MCF 10A (cell line): ENCODE measurements around the gene LRRIQ4. TPM values are rescaled to one million over a fixed set of nuclear protein-coding genes. Genes with fewer than 3 reads are reported as not detected.

Experiments used
- Bru-seq: library from RNA; stranded (reverse); fragments of 400-500 nt; gene quantifications from one replicate; lab custom pipeline; 2021; lab: Mats Ljungman, UMichigan
- BruChase-seq, 2 experiments: library from RNA; stranded (reverse); fragments of 400-500 nt; gene quantifications; one replicate each; lab custom pipeline; 2021; lab: Mats Ljungman, UMichigan
- BruUV-seq: library from RNA; stranded (reverse); fragments of 400-500 nt; replicated peaks from 2 replicates; lab custom pipeline; 2021; lab: Mats Ljungman, UMichigan
- CTCF ChIA-PET: fragments of 300-600 bp; sonication (Branson Sonifier 250); formaldehyde crosslinking; extraction: SDS; loops from one replicate; lab custom pipeline; 2021; ENCODE audit warnings: antibody characterized with exemption, inconsistent platforms; lab: Yijun Ruan, JAX
- POLR2A ChIA-PET: fragments of 300-600, 350-650 bp; sonication (Branson Sonifier 250); formaldehyde crosslinking; extraction: SDS; loops from one replicate; lab custom pipeline; 2020; ENCODE audit warnings: antibody characterized with exemption, inconsistent platforms; lab: Yijun Ruan, JAX
- DNase-seq: peaks from one replicate; pipeline ENCODE4 v3.0.0-alpha.2; 2018; ENCODE audit not compliant: unreplicated experiment
- H3K27ac Mint-ChIP-seq: one replicate; pipeline ENCODE4 v1.8.0; 2022; ENCODE audit warnings: mild to moderate bottlenecking, low read depth, mixed read lengths; ENCODE audit not compliant: unreplicated experiment
- H3K27me3 Mint-ChIP-seq: one replicate; pipeline ENCODE4 v1.8.0; 2022; ENCODE audit warnings: mixed read lengths; ENCODE audit not compliant: insufficient read depth, unreplicated experiment
- H3K36me3 Mint-ChIP-seq: one replicate; pipeline ENCODE4 v1.8.0; 2022; ENCODE audit warnings: mild to moderate bottlenecking, moderate library complexity, mixed read lengths; ENCODE audit not compliant: insufficient read depth, unreplicated experiment
- H3K4me1 Mint-ChIP-seq: one replicate; pipeline ENCODE4 v1.8.0; 2022; ENCODE audit warnings: mixed read lengths; ENCODE audit not compliant: insufficient read depth, unreplicated experiment
- H3K4me3 Mint-ChIP-seq: one replicate; pipeline ENCODE4 v1.8.0; 2022; ENCODE audit warnings: mild to moderate bottlenecking, moderate library complexity, mixed read lengths; ENCODE audit not compliant: unreplicated experiment
- H3K9me3 Mint-ChIP-seq: one replicate; pipeline ENCODE4 v1.8.0; 2022; ENCODE audit warnings: mixed read lengths; ENCODE audit not compliant: unreplicated experiment
- CTCF ChIP-seq: fragments of 200-600 bp; IDR thresholded peaks from one replicate; pipeline ENCODE4 v1.8.0; 2022; ENCODE audit warnings: antibody characterized with exemption, mild to moderate bottlenecking; ENCODE audit not compliant: unreplicated experiment
- intact Hi-C: fragments of 100-400 bp; cut with micrococcal nuclease; formaldehyde crosslinking; loops from 2 replicates; pipeline ENCODE4 v1.14.1; 2022
- long read RNA-seq: library from polyadenylated mRNA; stranded (forward); transcript quantifications from one replicate; pipeline ENCODE4 v2.0.0, GENCODE V29; 2022
- total RNA-seq: library from RNA; stranded (reverse); gene quantifications from 2 replicates; pipeline ENCODE4 v1.2.3, GENCODE V29; 2022

The LRRIQ4 gene
- total RNA-seq, result not detected in 2 replicates
- percentile 7 among the genes with signal in this experiment for Bru-seq, nascent RNA
- BruChase-seq, experiment 1, labeled RNA remaining after a 6-hour chase, result percentile 14 among the genes with signal in this experiment
- BruChase-seq, experiment 2, labeled RNA remaining after a 2-hour chase, result percentile 10 among the genes with signal in this experiment
- long read RNA-seq, result 0 reads

GRCh38 chr3:169812332-169813235 is at the start of gene LRRIQ4, which contains the start of gene LRRC34:
Gene LRRIQ4, plus strand, starts transcription at chr3:169812870. Its CDS starts 9,052 bp downstream, at chr3:169821922.
Gene LRRC34, minus strand, starts transcription at chr3:169812904. Its CDS starts 356 bp downstream, at chr3:169812548.
- ChIA-PET POLR2A (no interaction called here), CTCF (interaction anchor here (0.7 kb wide), 1 partner anchor 87 kb away, joined by 3 read pairs; no protein-coding TSS in a partner anchor)
- no TSS peak for BruUV-seq
- H3K27me3 Mint-ChIP-seq, result no peaks in the 10 kb centered on the region
- H3K9me3 Mint-ChIP-seq, result peaks cover 10% of the 10 kb centered on the region
- H3K4me1 Mint-ChIP-seq, result peaks cover 6% of the 10 kb centered on the region
- no peak for TF ChIP-seq CTCF
- intact Hi-C loops, result no loop called here
- H3K36me3 Mint-ChIP-seq, result no peaks in the 10 kb centered on the region
- peak within 1 kb of the TSS; percentile 43 for H3K4me3 Mint-ChIP-seq
- H3K27ac Mint-ChIP-seq, result no peak within 1 kb of the TSS
- no peak for DNase-seq

GRCh38 chr3:169764312-169764881 is 48.3 kb upstream of the LRRIQ4 start:
- TSS peak; percentile 93 for BruUV-seq
- peak overlapping the region; percentile 94 for H3K27ac Mint-ChIP-seq
- no peak for TF ChIP-seq CTCF
- POLR2A ChIA-PET, result interaction anchor here (0.7 to 6.1 kb wide), 6 partner anchors 9 to 678 kb away, joined by 3 to 50 read pairs (median 4); partner anchors contain the start of gene MYNN
- H3K9me3 Mint-ChIP-seq, result no peaks in the 10 kb centered on the region
- H3K27me3 Mint-ChIP-seq, result no peaks in the 10 kb centered on the region
- intact Hi-C loops, result no loop called here
- H3K36me3 Mint-ChIP-seq, result peaks cover 13% of the 10 kb centered on the region
- peak overlapping the region; percentile 75 for H3K4me3 Mint-ChIP-seq
- H3K4me1 Mint-ChIP-seq, result peaks cover 11% of the 10 kb centered on the region
- peak; percentile 64 for DNase-seq
- CTCF ChIA-PET, result interaction anchor here (1.4 to 3.3 kb wide), 2 partner anchors 9 to 100 kb away, joined by 5 to 14 read pairs; partner anchors contain the start of gene MYNN

GRCh38 chr3:169764882-169765612 is 47.6 kb upstream of the LRRIQ4 start, which contains the start of gene TERC:
Gene TERC, minus strand, starts transcription at chr3:169765060.
- H3K9me3 Mint-ChIP-seq, result no peaks in the 10 kb centered on the region
- BruUV-seq, result TSS peak; percentile 86
- peak within 1 kb of the TSS; percentile 75 for H3K4me3 Mint-ChIP-seq
- ChIA-PET CTCF (interaction anchor here (0.6 to 3.3 kb wide), 2 partner anchors 8 to 21 kb away, joined by 3 to 14 read pairs; partner anchors contain the start of gene MYNN), POLR2A (interaction anchor here (0.7 to 6.1 kb wide), 6 partner anchors 8 to 678 kb away, joined by 3 to 50 read pairs (median 4); partner anchors contain the start of gene MYNN)
- intact Hi-C loops, result no loop called here
- peak; percentile 95 for DNase-seq
- peak within 1 kb of the TSS; percentile 94 for H3K27ac Mint-ChIP-seq
- no peak for TF ChIP-seq CTCF
- H3K36me3 Mint-ChIP-seq, result peaks cover 13% of the 10 kb centered on the region
- no peaks in the 10 kb centered on the region for H3K27me3 Mint-ChIP-seq
- H3K4me1 Mint-ChIP-seq, result peaks cover 10% of the 10 kb centered on the region
